Transverse colon (tissue), 4 donors: ENCODE results near the gene NHLRC4. TPM values are rescaled to one million over a fixed set of nuclear protein-coding genes. Genes with fewer than 3 reads are reported as not detected.
A peak's percentile ranks its signal among the peaks of the same experiment; 100 is the strongest.

ENCODE experiments used
- DNase-seq: peaks from one replicate; pipeline ENCODE4 v3.0.0-alpha.2; 2019
- H3K27ac ChIP-seq, 4 donors: fragments of 200-600 bp; sonication (generic); 2 replicates each; pipeline ENCODE4 v1.5.1; 2016 to 2018; ENCODE audit warnings: inconsistent platforms in 4 of 4
- H3K27me3 ChIP-seq: fragments of 200-600 bp; sonication (generic); 2 replicates; pipeline ENCODE4 v1.5.1; 2017; ENCODE audit warnings: inconsistent platforms
- H3K36me3 ChIP-seq, 4 donors: fragments of 200-600 bp; sonication (generic); 2 replicates each; pipeline ENCODE4 v1.5.1; 2017 to 2019; ENCODE audit warnings: inconsistent platforms in 4 of 4
- H3K4me1 ChIP-seq, 4 donors: fragments of 200-600 bp; sonication (generic); 2 replicates each; pipeline ENCODE4 v1.5.1; 2017 to 2020; ENCODE audit warnings: inconsistent platforms in 4 of 4
- H3K4me3 ChIP-seq, 4 donors: fragments of 200-600 bp; sonication (generic); 1 replicate in 1 of 4; 2 replicates in 3 of 4; pipeline versions ENCODE4 v1.5.1 to v1.6.1; 2017 to 2019; ENCODE audit warnings: inconsistent platforms in 4 of 4
- H3K9me3 ChIP-seq, 2 donors: fragments of 200-600 bp; sonication (generic); 2 replicates each; pipeline ENCODE4 v1.5.1; 2017 to 2019; ENCODE audit warnings: inconsistent platforms in 2 of 2
- EP300 ChIP-seq: sonication (generic); formaldehyde crosslinking; IDR thresholded peaks from one replicate; pipeline ENCODE4 v1.6.1; 2017; ENCODE audit warnings: antibody characterized with exemption, low read depth
- POLR2A ChIP-seq: fragments of 450-650 bp; IDR thresholded peaks from one replicate; pipeline ENCODE4 v1.6.1; 2016; ENCODE audit warnings: antibody characterized with exemption, mild to moderate bottlenecking, moderate library complexity
- POLR2AphosphoS5 ChIP-seq, 3 donors: sonication (generic); formaldehyde crosslinking; IDR thresholded peaks; one replicate each; pipeline ENCODE4 v1.6.1; 2016; ENCODE audit warnings: antibody characterized with exemption in 3 of 3
- WGBS, 2 donors: methylation state at CpG; one replicate each; pipeline ENCODE4 v1.1.5; 2018; ENCODE audit warnings: low coverage in 1 of 2; 5-methylcytosine and 5-hydroxymethylcytosine counted together
- in situ Hi-C, 4 donors: fragments of 200-750 bp; cut with MboI; loops; one replicate each; pipeline versions ENCODE4 v1.15.0 to v1.15.1; 2017; ENCODE audit warnings: low sequenced_read_pairs in 3 of 4, low pct_ligation_motif_present in 1 of 4, low pct_unique_long_range_greater_than_20kb in 1 of 4
- intact Hi-C: fragments of 100-400 bp; cut with DNase I; formaldehyde crosslinking; loops from one replicate; pipeline ENCODE4 v1.15.1; 2023; ENCODE audit warnings: low total_unique reads
- total RNA-seq, 4 donors: library from RNA; depleted of rRNA; stranded (reverse); fragments of >200 nt; gene quantifications; one replicate each; pipeline ENCODE4 v1.1.0, GENCODE V29; 2016
- TF ChIP-seq, protein P1 (sequence below), 5 experiments: fragments of 200-600 bp in 3 of 5; fragments of 450-650 bp in 2 of 5; sonication (generic) in 3 of 5; IDR thresholded peaks; 1 replicate in 2 of 5; 2 replicates in 3 of 5; pipeline ENCODE4 v1.5.1; 2016 to 2017; ENCODE audit warnings: antibody characterized with exemption in 5 of 5, inconsistent platforms in 3 of 5, mild to moderate bottlenecking in 2 of 5, moderate library complexity in 1 of 5

Gene NHLRC4
- total RNA-seq, 4 donors from 2014 or later, result 0.55 to 0.75 (median 0.64) TPM; not detected in 1

DNA sequence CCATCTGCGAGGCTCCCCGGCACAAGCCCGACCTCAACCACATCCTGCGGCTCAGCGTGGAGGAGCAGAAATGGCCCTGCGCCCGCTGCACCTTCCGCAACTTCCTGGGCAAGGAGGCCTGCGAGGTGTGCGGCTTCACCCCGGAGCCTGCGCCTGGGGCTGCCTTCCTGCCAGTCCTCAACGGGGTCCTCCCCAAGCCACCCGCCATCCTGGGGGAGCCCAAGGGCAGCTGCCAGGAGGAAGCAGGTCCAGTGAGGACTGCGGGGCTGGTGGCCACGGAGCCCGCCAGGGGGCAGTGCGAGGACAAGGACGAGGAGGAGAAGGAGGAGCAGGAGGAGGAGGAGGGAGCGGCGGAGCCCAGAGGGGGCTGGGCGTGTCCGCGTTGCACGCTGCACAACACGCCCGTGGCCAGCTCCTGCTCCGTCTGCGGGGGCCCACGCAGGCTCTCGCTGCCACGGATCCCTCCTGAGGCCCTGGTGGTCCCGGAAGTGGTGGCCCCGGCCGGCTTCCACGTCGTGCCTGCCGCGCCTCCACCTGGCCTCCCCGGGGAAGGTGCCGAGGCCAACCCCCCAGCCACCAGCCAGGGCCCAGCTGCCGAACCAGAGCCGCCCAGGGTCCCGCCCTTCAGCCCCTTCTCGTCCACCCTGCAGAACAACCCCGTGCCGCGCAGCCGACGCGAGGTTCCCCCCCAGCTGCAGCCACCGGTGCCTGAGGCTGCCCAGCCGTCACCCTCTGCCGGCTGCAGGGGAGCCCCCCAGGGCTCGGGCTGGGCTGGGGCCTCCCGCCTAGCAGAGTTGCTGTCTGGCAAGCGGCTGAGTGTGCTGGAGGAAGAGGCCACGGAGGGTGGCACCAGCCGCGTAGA is 19.7 kb upstream of the NHLRC4 start:
- TF ChIP-seq, protein P1, sequence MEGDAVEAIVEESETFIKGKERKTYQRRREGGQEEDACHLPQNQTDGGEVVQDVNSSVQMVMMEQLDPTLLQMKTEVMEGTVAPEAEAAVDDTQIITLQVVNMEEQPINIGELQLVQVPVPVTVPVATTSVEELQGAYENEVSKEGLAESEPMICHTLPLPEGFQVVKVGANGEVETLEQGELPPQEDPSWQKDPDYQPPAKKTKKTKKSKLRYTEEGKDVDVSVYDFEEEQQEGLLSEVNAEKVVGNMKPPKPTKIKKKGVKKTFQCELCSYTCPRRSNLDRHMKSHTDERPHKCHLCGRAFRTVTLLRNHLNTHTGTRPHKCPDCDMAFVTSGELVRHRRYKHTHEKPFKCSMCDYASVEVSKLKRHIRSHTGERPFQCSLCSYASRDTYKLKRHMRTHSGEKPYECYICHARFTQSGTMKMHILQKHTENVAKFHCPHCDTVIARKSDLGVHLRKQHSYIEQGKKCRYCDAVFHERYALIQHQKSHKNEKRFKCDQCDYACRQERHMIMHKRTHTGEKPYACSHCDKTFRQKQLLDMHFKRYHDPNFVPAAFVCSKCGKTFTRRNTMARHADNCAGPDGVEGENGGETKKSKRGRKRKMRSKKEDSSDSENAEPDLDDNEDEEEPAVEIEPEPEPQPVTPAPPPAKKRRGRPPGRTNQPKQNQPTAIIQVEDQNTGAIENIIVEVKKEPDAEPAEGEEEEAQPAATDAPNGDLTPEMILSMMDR (IDR thresholded peaks at IDR 0.05), result peak; percentile 50 to 84 (median 67)
- TF ChIP-seq EP300, result no peak
- in situ Hi-C loops, result no loop called here
- no peak overlapping the region for H3K27ac ChIP-seq
- H3K4me3 ChIP-seq, result peak overlapping the region in 1 of 4 donors; percentile 10
- intact Hi-C loops, result no loop called here
- DNase-seq, result peak; percentile 86
- H3K4me1 ChIP-seq, result peaks cover 0 to 6% (median 0%) of the 10 kb centered on the region in 4 donors
- peaks cover 0 to 21% (median 4%) of the 10 kb centered on the region in 4 donors for H3K36me3 ChIP-seq
- H3K27me3 ChIP-seq, result no peaks in the 10 kb centered on the region
- WGBS, 2 donors, result 71% methylated on average over 47 of the region's 60 CpGs; no CpG with 5 or more reads in 1 of the 2 donors
- no peaks in the 10 kb centered on the region for H3K9me3 ChIP-seq

DNA sequence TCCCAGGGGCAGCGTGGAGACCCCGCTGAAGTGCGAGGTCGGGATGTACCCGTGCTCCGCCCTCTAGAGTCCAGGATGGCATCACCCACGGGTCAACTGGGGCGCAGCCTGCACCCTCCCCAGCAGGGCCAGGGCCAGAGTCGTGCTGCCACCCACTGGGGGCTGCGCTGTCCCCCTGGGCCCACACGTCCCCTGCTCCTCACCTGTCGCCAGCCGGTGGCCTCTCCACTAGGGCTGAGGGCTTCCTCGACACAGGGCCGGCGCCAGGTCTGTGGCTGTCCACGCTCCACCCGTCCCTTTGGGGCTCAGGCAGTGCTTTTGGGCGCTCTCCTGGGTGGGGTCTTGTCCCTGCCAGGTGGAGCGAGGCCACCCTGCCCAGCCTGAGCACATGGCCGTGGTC is 18.2 kb upstream of the NHLRC4 start:
- WGBS, 2 donors, result 94% methylated on average over 17 of the region's 21 CpGs; no CpG with 5 or more reads in 1 of the 2 donors
- intact Hi-C loops, result no loop called here
- in situ Hi-C loops, result no loop called here

DNA sequence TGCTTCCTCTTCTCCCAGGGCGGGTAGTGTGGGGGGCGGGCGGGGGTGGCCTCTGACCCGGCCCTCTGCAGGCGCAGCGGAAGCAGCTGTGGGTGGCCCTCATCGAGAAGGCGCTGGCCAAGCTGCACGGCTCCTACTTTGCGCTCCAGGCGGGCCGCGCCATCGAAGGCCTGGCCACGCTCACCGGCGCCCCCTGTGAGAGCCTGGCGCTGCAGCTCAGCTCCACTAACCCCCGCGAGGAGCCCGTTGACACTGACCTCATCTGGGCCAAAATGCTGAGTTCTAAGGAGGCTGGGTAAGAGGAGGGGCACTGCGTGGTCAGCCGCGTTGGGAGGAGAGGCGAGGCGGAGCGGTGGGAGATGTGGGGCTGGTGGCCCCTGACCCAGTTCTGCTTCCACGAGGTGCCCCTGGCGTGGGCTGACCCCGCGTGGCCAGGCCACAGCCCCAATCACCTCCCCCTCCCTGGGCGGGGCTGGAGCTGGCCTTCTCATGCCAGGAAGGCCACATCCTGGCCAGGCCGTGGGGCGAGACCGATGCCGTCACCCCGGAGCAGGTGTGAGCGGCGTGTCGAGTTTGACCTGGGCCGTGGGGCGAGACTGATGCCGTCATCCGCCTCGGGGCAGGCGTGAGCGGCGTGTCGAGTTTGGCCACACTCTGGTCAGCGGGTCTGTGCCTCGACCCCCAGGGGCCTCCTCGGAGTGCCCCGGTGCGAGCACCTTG is 17.1 kb upstream of the NHLRC4 start:
- intact Hi-C loops (no loop called here), in situ Hi-C loops (no loop called here)
- TF ChIP-seq POLR2A, result no peak
- H3K27ac ChIP-seq, result no peak overlapping the region
- no peak for DNase-seq
- no peaks in the 10 kb centered on the region for H3K9me3 ChIP-seq
- peaks cover 0 to 26% (median 8%) of the 10 kb centered on the region in 4 donors for H3K36me3 ChIP-seq
- no peaks in the 10 kb centered on the region for H3K27me3 ChIP-seq
- 94% methylated on average over 48 of the region's 54 CpGs; no CpG with 5 or more reads in 1 of the 2 donors for WGBS, 2 donors
- H3K4me3 ChIP-seq, result no peak overlapping the region
- peaks cover 0 to 9% (median under 1%) of the 10 kb centered on the region in 4 donors for H3K4me1 ChIP-seq

More for the DNA sequence above, 18.2 kb upstream of the NHLRC4 start:
- Histone ChIP-seq H3K36me3 (peaks cover 0 to 26% (median 8%) of the 10 kb centered on the region in 4 donors), H3K27ac (no peak overlapping the region), H3K4me1 (peaks cover 0 to 6% (median 0%) of the 10 kb centered on the region in 4 donors), H3K4me3 (no peak overlapping the region), H3K9me3 (no peaks in the 10 kb centered on the region), H3K27me3 (no peaks in the 10 kb centered on the region)
- DNase-seq, result no peak
- no peak for TF ChIP-seq POLR2AphosphoS5 (IDR thresholded peaks at IDR 0.05)
- TF ChIP-seq, protein P1 (IDR thresholded peaks at IDR 0.05), result no peak
- no peak for TF ChIP-seq POLR2A
- TF ChIP-seq EP300, result no peak

DNA sequence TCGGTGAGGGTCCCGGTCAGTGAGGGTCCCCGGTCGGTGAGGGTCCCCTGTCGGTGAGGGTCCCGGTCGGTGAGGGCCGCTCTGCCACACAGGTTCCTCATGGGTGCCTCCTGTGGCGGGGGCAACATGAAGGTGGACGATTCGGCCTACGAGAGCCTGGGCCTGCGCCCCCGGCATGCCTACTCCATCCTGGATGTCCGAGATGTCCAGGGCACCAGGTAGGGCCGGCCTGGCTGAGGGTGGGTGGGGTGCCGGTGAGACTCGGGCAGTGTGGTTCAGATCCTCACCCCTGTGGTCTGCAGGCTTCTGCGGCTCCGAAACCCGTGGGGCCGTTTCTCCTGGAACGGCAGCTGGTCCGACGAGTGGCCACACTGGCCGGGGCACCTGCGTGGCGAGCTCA is 15.6 kb upstream of the NHLRC4 start:
- Histone ChIP-seq H3K36me3 (peaks cover 0 to 26% (median 8%) of the 10 kb centered on the region in 4 donors), H3K27me3 (peaks cover 2% of the 10 kb centered on the region), H3K27ac (no peak overlapping the region), H3K9me3 (no peaks in the 10 kb centered on the region), H3K4me1 (peaks cover 0 to 10% (median 1%) of the 10 kb centered on the region in 4 donors), H3K4me3 (no peak overlapping the region)
- intact Hi-C loops, result no loop called here
- no peak for DNase-seq
- no peak for TF ChIP-seq POLR2AphosphoS5 (IDR thresholded peaks at IDR 0.05)
- no peak for TF ChIP-seq POLR2A
- TF ChIP-seq, protein P1 (IDR thresholded peaks at IDR 0.05), result no peak
- 99% methylated on average over 28 of the region's 28 CpGs; no CpG with 5 or more reads in 1 of the 2 donors for WGBS, 2 donors
- in situ Hi-C loops, result no loop called here
